Measurements from ENCODE around the gene DNER. TPM values are rescaled to one million over a fixed set of nuclear protein-coding genes. Genes with fewer than 3 reads are reported as not detected.

The DNER gene
- total RNA-seq, 1 experiment from 2014 or later: 2.8 TPM

DNA sequence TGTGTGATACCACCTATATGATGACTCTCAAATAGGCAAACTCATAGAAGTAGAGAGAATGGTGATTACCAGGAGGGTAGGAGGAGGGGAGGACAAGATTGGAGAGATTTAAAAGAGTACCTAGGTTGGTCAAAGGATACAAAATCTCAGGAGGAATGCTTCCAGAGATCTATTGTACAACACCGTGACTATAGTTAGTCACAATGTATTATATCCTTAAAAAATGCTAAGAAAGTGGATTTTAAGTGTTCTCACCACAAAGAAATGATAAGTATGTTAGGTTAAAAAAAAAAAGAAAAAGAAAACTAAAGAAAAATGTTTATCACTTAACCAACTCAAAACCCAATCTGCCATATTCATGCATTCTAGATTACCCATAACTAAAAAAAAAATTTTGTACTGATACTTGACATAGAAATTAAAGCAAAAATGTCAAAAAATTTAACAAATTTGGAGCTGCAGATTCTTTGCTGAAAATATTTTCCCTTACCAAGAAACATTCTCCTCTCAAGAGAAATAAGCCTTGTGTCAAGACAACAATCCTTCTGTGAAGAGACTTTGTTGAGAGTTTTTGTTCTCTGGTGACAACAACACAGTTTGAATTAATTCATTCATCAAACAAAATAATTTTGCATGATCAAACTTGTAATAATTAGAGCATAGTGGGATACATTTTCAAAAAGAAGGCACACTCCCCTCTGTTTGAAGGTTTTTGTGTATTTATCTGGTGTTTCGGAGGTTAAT lies 213.1 kb downstream of the DNER start:
- peak; percentile 33 for DNase-seq (ENCODE audit: low read depth)

DNA sequence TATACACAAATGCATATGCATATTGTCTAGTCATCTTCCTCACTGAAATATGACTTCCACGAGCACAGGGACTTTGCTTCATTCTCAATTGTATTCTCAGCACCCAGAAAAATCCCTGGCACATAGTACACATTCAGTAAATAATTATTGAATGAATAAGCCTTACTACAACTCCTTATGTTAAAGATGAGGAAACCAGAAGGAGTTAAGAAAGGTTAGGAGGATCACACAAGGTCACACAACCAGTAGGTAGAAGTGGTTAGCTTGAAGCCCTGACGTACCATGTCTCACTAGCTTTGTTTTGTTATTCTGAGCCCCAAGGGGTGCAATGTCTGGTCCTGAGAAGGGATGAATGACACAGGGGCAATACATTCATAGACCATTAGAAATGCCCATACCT lies 222.3 kb downstream of the DNER start:
- DNase-seq (ENCODE audit: low read depth): peak; percentile 31

DNA sequence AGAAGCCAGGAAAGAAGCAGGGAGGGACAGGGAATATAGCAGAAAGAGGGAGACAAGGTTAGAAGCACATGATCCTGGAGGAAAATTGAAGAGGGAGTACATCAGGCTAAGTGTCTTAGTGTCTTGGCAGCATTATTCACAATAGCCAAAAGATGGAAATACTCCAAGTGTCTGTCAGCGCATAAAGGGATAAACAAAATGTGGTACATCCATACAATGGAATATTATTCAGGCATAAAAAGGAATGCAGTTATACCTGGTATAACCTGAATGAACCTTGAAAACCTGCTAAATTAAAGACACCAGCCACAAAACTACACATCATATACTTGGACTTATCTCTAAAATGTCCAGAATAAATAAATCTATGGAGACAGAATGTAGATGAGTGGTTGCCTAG lies 224.2 kb downstream of the DNER start:
- DNase-seq (ENCODE audit: low read depth): no peak

DNA sequence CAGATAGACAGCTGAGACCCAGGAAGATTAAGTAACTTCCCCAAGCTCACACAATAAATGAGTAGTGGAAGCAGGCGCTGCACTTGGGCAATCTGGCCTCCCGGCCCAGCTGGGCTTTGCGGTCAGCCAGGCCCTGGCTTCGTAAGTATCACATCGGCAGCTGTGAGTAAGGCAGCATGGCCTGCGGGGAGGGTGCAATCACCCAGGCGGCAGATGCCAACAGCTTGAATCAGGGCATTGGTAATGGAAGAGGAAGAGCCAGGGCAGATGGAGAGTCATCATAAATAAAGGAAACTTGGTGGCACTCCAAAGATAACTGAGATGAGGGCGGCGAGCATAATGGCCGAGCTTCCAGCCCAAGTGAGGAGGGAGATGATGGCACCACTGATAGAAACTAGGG lies 225.3 kb downstream of the DNER start:
- DNase-seq (ENCODE audit: low read depth): peak; percentile 99

DNA sequence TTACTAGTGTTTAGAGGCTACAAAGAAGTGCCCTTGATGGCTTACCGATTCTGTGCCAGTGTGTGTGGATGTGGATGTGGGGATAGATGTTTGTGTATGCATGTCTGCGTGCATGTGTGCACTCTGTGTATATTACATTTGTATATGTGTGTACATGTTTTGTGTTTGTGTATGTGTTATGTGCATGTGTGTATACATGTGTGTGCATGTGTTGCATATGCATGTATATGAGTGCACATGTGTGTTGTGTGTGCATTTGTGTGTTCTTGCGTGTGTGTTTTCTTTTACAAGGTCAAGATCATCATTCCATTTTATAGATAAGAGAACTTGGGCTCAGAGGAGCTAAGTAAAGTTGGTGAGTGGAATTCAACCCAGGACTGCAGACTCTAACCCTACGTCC lies 226.1 kb downstream of the DNER start:
- DNase-seq (ENCODE audit: low read depth): no peak

DNA sequence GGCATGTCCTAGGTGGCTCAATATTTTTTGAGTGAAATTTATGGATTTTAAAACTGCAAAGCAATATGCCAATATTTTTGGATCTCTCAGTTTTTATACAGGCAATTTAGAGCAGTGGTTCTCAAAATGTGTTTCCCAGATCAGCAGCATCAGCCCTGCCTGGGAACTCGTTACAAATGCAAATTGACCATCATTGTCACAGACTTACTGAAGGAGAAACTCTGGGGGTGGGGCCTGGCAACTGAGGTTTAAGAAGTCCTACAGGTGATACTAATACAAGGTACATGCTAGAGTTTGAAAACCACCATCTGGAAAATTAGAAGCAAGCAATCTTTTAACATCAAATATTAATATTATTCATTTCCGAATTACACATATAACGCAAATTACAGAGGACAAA lies 227.7 kb downstream of the DNER start:
- no peak for DNase-seq (ENCODE audit: low read depth)

DNA sequence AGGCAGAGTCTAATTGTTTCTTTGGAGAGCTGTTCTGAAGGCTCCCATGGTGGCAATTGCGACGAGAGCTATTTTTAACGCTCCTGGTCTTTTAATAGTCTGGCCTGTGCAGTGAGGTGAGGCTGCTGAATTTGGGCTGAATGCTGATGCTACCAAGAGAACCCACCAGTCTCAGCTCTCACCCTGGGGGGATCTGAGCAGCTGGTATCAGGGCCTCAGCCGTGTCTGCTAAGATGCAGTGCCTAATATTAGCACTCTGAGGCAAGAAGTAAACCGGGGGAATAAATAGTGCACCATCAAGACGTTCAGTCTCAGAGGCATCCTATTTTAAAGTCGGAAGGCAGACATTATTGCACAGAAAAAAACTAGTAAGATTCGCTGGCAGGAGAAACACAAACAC lies 228.5 kb downstream of the DNER start:
- DNase-seq (ENCODE audit: low read depth): no peak

DNA sequence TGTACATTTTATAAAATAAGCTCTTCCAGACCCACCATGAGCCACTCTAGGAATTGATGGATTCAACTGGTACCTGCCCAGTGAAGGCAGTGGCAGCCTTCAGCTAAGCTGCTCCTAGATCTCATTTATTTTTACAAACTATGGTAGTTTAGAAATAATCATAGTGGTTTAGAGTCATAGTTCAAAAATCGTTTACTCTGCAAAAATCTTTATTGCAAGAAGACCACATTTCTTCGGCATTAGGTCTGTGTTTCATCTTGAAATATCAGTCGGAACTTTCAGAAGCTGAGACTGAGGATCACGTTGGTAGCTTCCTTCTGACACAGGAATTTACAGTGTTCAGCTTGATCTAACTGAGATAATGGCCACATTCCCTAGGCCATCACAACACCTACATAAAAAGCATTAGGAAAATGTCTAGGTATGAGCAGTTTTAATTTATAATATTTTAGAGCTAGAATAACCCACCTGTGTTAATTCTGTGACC lies 237.0 kb downstream of the DNER start:
- DNase-seq (ENCODE audit: low read depth): no peak

DNA sequence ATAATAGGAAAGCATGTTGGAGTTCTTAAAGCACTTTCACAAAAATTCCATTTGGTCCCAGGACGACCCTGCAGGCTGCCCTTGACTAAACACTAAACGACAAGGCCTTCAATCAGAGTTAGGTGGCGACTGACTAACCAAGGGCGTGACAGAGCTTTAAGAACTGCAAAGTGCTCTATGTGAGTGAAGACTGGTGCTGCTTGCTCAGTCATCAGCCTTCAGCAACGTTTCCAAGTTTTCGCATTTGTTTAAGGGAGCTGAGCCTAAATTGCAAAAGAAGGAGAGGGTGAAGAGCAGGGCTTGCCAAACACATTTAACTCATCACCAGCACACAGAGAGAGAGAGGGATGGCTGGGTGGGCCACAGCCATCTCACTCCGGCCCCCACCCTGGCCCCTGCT lies 238.6 kb downstream of the DNER start:
- DNase-seq (ENCODE audit: low read depth): no peak

DNA sequence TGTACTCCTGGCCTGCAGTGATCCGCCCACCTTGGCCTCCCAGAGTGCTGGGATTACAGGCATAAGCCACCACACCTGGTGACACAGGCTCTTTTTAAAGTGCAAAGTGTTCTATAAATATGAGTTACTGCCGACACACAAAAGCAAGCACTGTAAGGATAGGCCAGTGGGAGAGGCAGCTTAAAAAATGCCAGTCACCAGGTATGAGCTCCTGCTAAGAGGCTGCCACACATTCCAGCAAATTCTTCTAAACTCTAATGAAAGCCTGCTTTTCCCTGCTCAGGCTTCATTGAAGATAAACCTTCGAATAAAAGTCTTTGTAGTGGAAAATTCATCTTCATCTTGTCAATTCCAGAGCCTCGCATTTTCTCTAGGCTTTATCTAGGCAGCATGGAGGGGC lies 240.2 kb downstream of the DNER start:
- no peak for DNase-seq (ENCODE audit: low read depth)

DNA sequence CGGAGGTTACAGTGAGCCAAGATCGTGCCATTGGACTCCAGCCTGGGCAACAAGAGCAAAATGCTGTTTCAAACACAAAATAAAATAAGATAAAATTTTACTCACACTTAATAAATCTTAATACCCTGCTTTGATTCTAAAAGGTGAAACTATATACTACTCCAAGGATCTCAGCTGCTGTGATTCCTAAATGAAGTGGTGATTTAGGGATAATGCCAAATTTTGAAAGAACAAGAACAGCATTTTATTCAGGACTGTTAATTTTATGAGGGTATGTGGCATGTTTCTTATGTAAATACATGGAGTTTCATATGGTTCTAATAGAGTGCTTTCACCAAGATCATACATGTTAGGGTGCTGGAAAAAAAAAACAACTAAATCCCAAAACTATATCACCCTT lies 243.6 kb downstream of the DNER start:
- no peak for DNase-seq (ENCODE audit: low read depth)

DNA sequence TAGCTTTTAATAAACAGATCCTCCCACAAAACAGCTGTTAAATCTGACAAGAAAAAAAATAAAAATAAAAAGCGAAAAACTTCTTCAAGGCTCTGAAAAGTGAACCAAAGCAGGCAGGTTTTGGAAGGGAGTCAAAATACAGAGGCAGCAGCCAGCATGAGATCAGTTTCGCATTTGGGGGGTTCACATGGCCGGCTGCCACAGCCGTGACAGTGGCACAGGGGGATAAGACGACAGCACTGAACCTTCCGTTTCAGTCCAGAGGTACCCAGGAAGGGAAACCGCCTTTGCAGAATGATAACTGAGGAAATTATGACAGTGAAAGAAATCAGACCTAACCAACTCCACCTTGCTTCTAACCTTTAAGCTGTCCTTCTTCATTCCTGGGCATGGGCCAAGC lies 246.6 kb downstream of the DNER start:
- no peak for DNase-seq (ENCODE audit: low read depth)

DNA sequence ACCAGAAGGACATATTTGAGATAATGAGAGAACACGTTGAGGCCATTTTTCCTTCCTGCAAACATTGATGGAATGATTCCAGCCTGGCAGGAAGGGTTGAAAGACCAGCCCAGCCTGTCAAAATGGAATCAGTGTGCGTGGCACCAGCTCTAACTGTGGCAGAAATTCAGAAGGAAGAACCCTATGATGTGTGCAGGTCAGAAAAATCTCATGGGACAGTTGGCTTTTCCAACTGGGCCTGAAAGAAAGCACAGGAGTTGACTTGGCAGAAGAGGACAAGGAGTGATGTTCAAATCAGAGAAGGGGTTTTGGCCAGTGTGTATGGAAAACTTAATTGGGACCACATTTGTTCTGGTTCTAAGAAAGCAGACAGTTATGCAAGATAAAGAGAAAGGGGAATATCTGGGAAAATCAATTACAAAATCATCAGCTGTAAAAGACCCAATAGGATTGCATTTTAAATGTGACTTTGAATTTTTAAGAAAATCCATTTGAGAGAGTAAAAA lies 250.5 kb downstream of the DNER start:
- DNase-seq (ENCODE audit: low read depth): no peak

DNA sequence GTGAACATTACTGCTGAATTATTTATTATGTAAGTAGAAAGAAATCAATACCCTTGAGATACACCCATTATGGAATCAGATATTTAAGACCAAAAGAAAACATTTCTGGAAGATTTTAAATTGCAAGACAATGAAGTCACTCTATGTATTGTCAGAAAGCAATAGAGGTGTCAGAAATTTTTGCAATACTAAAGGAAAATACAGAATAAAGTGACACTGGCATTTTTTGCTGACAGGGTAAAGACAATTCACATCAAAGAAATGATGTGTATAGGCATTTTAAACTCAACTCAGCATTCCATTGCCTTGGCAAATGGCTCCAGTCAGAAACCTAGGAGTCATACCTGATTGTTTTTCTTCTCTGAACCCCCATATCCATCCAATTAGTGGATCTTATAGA lies 252.2 kb downstream of the DNER start:
- DNase-seq (ENCODE audit: low read depth): no peak

DNA sequence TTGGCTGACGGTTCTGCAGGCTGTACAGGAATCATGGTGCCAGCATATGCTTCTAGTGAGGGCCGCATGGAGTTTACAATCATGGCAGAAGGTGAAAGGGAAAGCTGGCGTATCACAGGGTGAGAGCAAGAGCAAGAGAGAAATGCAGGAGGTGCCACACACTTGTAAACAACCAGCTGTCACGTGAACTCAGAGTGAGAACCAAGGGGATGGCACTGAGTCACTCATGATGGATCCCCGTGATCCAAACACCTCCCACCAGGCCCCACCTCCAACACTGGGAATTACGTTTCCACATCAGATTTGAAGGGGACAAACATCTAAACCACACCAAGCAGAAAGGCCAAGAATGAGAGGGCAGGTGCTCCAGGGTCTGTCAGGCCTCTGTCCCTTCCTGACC lies 258.3 kb downstream of the DNER start:
- DNase-seq (ENCODE audit: low read depth): peak; percentile 28

DNA sequence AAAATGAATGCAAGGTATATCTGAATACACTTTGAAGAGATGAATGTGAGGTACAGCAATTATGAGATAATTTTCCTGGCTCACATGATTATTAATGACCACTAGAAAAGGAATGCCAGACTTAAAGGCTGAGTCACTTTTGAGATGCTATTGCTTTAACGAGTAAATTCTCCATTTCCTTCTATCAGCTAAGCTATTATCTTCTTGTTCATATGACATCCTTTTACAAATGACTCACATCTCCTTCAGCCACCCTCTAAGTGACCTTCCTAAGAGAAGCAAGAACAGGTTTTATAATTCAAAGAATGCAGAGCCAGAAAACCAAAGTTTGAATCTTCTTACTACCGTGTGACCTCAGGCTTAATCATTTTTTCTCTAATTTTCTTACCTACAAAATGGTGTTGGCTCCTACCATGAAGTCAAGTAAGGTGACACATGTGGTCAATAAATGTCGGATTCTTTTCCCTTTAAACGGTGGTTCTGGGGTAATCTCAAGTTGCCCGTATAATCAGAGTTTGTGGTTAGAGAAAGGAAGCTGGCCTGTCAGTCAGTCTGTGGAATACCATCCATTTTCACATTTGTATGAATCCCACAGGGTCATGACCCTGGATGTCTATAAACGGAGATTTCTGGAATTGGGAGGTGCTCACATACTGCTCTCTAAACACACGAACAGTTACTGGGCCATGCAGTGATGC lies 259.3 kb downstream of the DNER start:
- DNase-seq (ENCODE audit: low read depth): peak; percentile 92

DNA sequence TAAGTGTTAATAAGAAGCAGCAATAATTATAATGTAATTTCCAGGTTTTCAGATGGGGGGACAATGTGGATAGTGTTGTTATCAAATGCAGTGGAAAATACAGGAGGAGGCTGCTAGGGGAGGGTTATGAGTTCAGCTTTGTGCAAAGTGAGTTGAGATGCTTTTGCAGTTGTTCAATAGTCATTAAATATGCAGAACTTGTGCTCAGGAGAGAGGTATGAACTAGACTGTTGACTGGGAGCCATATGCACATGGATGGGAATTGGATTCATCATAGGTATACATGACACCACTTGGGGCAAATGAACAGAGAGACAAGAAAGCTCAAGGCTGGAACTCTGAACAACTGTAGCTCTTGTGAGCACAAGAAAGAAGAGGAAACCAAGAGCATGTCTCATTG lies 261.1 kb downstream of the DNER start:
- DNase-seq (ENCODE audit: low read depth): no peak

DNA sequence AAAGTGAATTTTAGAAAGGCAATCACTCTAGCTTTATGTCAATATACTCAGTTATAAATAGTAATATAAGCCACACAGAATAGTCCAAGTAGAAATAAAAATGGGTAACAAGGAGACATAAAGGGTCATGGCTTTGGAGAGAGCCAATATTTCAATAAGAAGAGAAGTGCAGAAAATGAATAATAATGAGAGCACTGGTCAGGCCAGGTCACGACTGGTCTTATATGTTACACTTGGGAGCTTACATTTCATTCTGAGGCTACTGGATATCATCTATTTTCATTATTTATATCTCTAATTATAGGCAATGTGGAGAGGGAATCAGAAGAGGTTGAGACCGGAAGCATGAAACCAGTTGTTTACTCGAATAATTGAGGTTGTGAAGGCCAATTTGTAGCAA lies 262.5 kb downstream of the DNER start:
- DNase-seq (ENCODE audit: low read depth): no peak

DNA sequence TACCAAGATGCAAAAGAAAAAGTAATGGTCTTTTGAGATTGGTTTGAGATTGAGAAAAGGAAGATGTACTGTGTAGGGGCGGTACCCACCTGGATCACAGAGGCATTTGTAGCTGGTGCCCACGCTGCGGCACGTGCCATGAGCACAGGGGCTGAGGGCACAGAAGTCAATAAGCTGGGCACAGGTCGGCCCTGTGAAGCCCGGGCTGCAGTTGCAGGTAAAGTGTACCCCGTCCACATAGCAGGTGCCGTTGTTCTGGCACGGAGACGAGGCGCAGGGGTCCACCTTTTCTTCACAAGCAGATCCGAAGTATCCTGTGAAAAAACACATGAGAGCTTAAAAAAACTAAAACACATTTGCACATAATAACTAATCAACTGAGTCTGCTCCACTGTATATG lies 267.1 kb downstream of the DNER start:
- DNase-seq (ENCODE audit: low read depth): no peak

DNA sequence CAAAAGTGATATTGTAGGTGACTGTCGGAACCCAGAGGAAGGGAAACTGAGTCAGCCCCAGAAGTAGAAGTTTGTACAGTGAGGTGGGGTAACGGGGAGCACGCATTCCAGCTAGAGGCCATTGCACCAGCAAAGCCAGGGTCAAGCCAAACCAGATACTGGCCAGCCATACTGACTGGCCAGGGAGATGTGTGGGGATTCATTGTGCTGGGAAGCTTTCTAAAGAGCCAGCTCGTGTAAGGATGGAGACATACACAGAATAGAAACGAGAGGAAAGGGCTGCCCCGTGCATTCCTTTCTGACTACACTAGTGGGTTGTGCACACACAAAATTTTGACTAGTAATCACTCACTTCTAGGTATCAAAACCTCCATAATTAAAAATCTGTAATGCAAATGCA lies 268.0 kb downstream of the DNER start:
- no peak for DNase-seq (ENCODE audit: low read depth)

DNA sequence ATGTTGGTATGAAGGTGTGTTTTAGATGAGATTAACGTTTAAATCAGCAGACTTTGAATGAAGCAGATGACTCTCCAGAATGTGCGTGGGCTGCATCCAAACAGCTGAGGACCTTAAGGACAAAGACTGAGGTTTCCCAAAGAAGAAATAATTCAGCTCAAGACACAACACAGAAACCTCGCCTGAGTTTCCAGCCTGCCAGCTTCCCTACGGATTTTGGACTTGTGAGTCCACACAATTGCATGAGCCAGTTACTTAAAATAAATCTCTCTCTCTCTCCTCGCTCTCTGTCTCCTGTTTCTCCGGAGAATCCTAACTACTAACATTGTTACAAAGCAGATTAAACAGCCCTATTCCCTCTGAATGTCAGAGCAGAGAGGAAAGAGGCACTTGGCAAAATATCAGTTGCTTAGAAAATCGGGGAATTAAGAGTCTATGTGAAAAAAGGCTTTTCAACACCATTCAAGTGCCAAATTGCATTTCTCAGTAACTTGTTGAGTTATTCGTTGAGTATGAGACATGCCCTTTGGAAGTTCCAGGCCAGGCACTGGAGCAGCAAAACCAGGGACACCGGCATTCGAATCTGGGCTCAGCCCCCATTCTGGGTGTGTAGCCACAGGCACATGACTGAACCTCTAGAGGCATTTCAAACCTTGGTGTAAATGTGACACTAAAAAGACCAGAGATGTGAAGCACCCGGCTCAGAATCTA lies 268.7 kb downstream of the DNER start:
- peak; percentile 85 for DNase-seq (ENCODE audit: low read depth)

DNA sequence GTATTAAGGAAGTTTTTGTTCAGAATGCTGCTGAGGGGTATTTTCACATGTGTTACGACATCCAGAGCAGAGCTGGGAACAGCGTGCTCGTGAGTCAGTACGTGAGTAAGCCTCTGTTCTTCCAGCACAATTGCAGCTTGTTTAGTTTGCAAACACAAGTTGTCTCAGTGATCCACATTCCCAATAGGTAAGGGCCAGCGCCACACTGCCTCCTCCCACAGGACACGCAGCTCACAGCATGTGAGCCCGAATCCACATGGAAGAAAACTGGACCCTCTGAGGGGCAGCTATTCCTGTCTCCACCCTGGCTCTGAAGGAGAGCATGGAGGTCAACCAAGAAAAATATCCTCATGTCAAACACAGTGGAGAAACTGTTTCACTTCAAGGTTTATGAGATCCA lies 269.3 kb downstream of the DNER start:
- peak; percentile 98 for DNase-seq (ENCODE audit: low read depth)

Data from LHCN-M2 (cell line).